Measurements from ENCODE around the gene RPAIN.

Gene RPAIN

GRCh38 chr17:5480962-5481361 lies 61.0 kb downstream of the RPAIN start:
- H3K27ac ChIP-seq (ENCODE audit: low read depth, low read length), result no peak overlapping the region
- H3K9ac ChIP-seq (ENCODE audit: low read length), result no peak overlapping the region
- H2AFZ ChIP-seq (ENCODE audit: low read depth, low read length, severe bottlenecking), result no peak overlapping the region
- 0 out of 2 replicates have a peak, but pooled peaks cover 5% of the 10 kb centered on the region for H3F3A ChIP-seq (ENCODE audit: insufficient read depth)
- H4K20me1 ChIP-seq (ENCODE audit: low read depth, low read length), result no peaks in the 10 kb centered on the region
- no peak for TF ChIP-seq CTCF (IDR thresholded peaks at IDR 0.05; ENCODE audit: insufficient read depth, low read length, poor library complexity, severe bottlenecking)
- no peak for TF ChIP-seq EZH2phosphoT487 (conservative IDR thresholded peaks at IDR 0.05; ENCODE audit: low read length)
- H3K9me3 ChIP-seq (ENCODE audit: insufficient read depth, low read length), result no peaks in the 10 kb centered on the region
- no peak overlapping the region for H3K4me2 ChIP-seq (ENCODE audit: low read depth, low read length, poor library complexity, severe bottlenecking)
- no peak overlapping the region for H3K4me3 ChIP-seq (ENCODE audit: insufficient read depth, low read length, poor library complexity, severe bottlenecking)
- H3K9me2 ChIP-seq (replicated peaks; ENCODE audit: insufficient read depth, low read length), result no peaks in the 10 kb centered on the region
- H3K27me3 ChIP-seq (ENCODE audit: low read length), result no peaks in the 10 kb centered on the region
- peaks cover 36% of the 10 kb centered on the region for H3K79me2 ChIP-seq (ENCODE audit: insufficient read depth, low read length)
- peaks cover 45% of the 10 kb centered on the region for H3K36me3 ChIP-seq (ENCODE audit: low read length)

GRCh38 chr17:5481451-5481850 lies 61.5 kb downstream of the RPAIN start:
- H3K27ac ChIP-seq (ENCODE audit: low read depth, low read length), result no peak overlapping the region
- no peaks in the 10 kb centered on the region for H3K9me2 ChIP-seq (replicated peaks; ENCODE audit: insufficient read depth, low read length)
- no peak overlapping the region for H3K9ac ChIP-seq (ENCODE audit: low read length)
- H3K36me3 ChIP-seq (ENCODE audit: low read length), result peaks cover 44% of the 10 kb centered on the region
- peaks cover 36% of the 10 kb centered on the region for H3K79me2 ChIP-seq (ENCODE audit: insufficient read depth, low read length)
- H4K20me1 ChIP-seq (ENCODE audit: low read depth, low read length), result no peaks in the 10 kb centered on the region
- no peaks in the 10 kb centered on the region for H3K9me3 ChIP-seq (ENCODE audit: insufficient read depth, low read length)
- H2AFZ ChIP-seq (ENCODE audit: low read depth, low read length, severe bottlenecking), result no peak overlapping the region
- H3K27me3 ChIP-seq (ENCODE audit: low read length), result no peaks in the 10 kb centered on the region
- 0 out of 2 replicates have a peak, but pooled peaks cover 6% of the 10 kb centered on the region for H3F3A ChIP-seq (ENCODE audit: insufficient read depth)
- no peak overlapping the region for H3K4me3 ChIP-seq (ENCODE audit: insufficient read depth, low read length, poor library complexity, severe bottlenecking)
- TF ChIP-seq EZH2phosphoT487 (conservative IDR thresholded peaks at IDR 0.05; ENCODE audit: low read length) (no peak), CTCF (IDR thresholded peaks at IDR 0.05; ENCODE audit: insufficient read depth, low read length, poor library complexity, severe bottlenecking) (no peak)
- H3K4me2 ChIP-seq (ENCODE audit: low read depth, low read length, poor library complexity, severe bottlenecking), result no peak overlapping the region
